H1 (cell line): ENCODE data around the gene SMG9.

Experiments
- POLR2A ChIP-seq, 2 experiments: IDR thresholded peaks; 1 replicate in 1 of 2; 2 replicates in 1 of 2; pipeline ENCODE4 v1.6.1; 2011; ENCODE audit warnings: low read depth in 2 of 2, low read length in 2 of 2, mild to moderate bottlenecking in 2 of 2; ENCODE audit errors: control extremely low read depth in 1 of 2
- RAD21 ChIP-seq, 2 experiments: IDR thresholded peaks in 1 of 2; conservative IDR thresholded peaks in 1 of 2; 2 replicates each; pipeline ENCODE4 v1.6.1; 2011; ENCODE audit warnings: low read depth in 2 of 2, low read length in 2 of 2, improper control_type of control experiment in 1 of 2, inconsistent platforms in 1 of 2, mild to moderate bottlenecking in 1 of 2, moderate library complexity in 1 of 2
- SAP30 ChIP-seq: fragments of 300-600 bp; sonication (generic); IDR thresholded peaks from 2 replicates; pipeline ENCODE4 v1.7.1; 2012; ENCODE audit warnings: low read length, moderate library complexity, mild to moderate bottlenecking, inconsistent platforms; ENCODE audit not compliant: insufficient read depth, insufficient replicate concordance
- SRF ChIP-seq: IDR thresholded peaks from 2 replicates; pipeline ENCODE4 v1.6.1; 2011; ENCODE audit warnings: mild to moderate bottlenecking, low read depth, low read length, moderate library complexity
- TEAD4 ChIP-seq: IDR thresholded peaks from 2 replicates; pipeline ENCODE4 v1.6.1; 2012; ENCODE audit warnings: low read depth, low read length, inconsistent platforms, mixed read lengths
- TF ChIP-seq, protein P1 (sequence below): IDR thresholded peaks from 2 replicates; pipeline ENCODE4 v1.6.1; 2012; ENCODE audit warnings: inconsistent platforms

DNA sequence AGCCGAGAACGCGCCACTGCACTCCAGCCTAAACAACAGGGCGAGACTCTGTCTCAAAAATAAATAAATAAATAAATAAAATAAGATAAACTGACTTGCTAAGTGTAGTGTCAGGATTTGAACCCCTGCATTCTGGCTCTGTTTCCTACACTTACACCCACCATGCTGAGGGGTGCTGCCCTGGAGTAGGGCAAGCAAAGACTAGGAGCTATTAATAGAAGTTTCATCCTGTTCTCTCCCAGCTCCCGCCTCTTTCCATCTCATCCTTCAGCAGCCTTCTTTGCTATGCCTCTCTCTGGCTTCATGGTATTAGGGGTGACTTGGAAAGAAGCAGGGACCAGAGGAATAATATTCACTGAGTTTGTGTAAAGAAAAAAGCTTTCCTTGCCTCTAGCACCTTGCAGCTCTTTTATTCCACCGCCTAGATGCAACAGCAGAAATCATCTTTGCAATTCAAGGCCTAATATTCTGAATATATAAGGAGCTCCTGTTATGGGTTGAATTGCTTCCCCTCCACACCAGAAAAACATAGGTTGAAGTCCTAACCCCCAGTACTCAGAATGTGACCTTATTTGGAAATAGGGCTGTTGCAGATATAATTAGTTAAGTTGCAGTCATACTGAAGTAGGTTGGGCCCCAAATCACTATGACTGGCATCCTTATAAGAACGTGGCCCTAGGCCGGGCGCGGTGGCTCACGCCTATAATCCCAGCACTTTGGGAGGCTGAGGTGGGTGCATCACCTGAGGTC, 76.1 kb downstream of the SMG9 start:
- TF ChIP-seq TEAD4: no peak
- TF ChIP-seq, protein P1, sequence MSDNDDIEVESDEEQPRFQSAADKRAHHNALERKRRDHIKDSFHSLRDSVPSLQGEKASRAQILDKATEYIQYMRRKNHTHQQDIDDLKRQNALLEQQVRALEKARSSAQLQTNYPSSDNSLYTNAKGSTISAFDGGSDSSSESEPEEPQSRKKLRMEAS: no peak
- TF ChIP-seq SAP30: no peak
- TF ChIP-seq POLR2A (IDR thresholded peaks at IDR 0.05; ENCODE audit: control extremely low read depth in 1 of 2, low read depth in 2 of 2, low read length in 2 of 2): no peak
- TF ChIP-seq SRF: no peak
- TF ChIP-seq RAD21 (IDR thresholded peaks at IDR 0.05 in 1 of 2, conservative IDR thresholded peaks at IDR 0.05 in 1 of 2; ENCODE audit: low read depth in 2 of 2, low read length in 2 of 2): no peak
